HG03460 (cell line): Measurements from ENCODE around the gene ATP8B3.
"Not testable (repeated sequence)": the region's sequence is repeated elsewhere in the genome, so short reads cannot be mapped to it uniquely, and the experiment has no call there.

Source experiments
- ATAC-seq: cut with Tn5 transposase; IDR thresholded peaks from one replicate; pipeline ENCODE4 v1.9.1; 2021; ENCODE audit not compliant: unreplicated experiment

Gene ATP8B3

GRCh38 chr19:1774989-1775772 is 36.9 kb downstream of the ATP8B3 start:
- ATAC-seq: no peak

GRCh38 chr19:1773184-1773583 is 38.9 kb downstream of the ATP8B3 start:
- ATAC-seq: no peak

- no peak for ATAC-seq
These were observed 41.1 kb downstream of the ATP8B3 start for GRCh38 chr19:1770866-1771576.

- ATAC-seq: no peak
These were observed 42.5 kb downstream of the ATP8B3 start for GRCh38 chr19:1769645-1769985.

- ATAC-seq: no peak
These were observed 43.0 kb downstream of the ATP8B3 start for GRCh38 chr19:1768918-1769644.

GRCh38 chr19:1768248-1768647 is 43.8 kb downstream of the ATP8B3 start:
- no peak for ATAC-seq

- ATAC-seq: no peak
These were observed 44.6 kb downstream of the ATP8B3 start for GRCh38 chr19:1767464-1767933.

GRCh38 chr19:1766800-1767352 is 45.2 kb downstream of the ATP8B3 start:
- no peak for ATAC-seq

- no peak for ATAC-seq
These were observed 45.9 kb downstream of the ATP8B3 start for GRCh38 chr19:1765904-1766799.

- ATAC-seq: no peak
These were observed 46.7 kb downstream of the ATP8B3 start for GRCh38 chr19:1765232-1765903.

GRCh38 chr19:1764729-1765128 is 47.3 kb downstream of the ATP8B3 start:
- ATAC-seq: no peak

GRCh38 chr19:1763648-1764639 is 48.1 kb downstream of the ATP8B3 start:
- no peak for ATAC-seq

GRCh38 chr19:1762243-1763117 is 49.6 kb downstream of the ATP8B3 start:
- no peak for ATAC-seq

GRCh38 chr19:1761528-1762242 is 50.4 kb downstream of the ATP8B3 start:
- no peak for ATAC-seq

GRCh38 chr19:1760786-1761527 is 51.1 kb downstream of the ATP8B3 start:
- ATAC-seq: not testable (repeated sequence)

- ATAC-seq: no peak
These were observed 52.1 kb downstream of the ATP8B3 start for GRCh38 chr19:1760020-1760419.
